ENCODE data around the gene CARF. TPM values are rescaled to one million over a fixed set of nuclear protein-coding genes. Genes with fewer than 3 reads are reported as not detected.

The CARF gene
- total and polyA plus RNA-seq, 10 donors = 2.9 to 21.7 (median 15.6) TPM

- H3K4me1 ChIP-seq = no peaks in the 10 kb centered on the region
- H3K4me3 ChIP-seq = no peak overlapping the region
- no peak for DNase-seq
- H3K9me3 ChIP-seq = no peaks in the 10 kb centered on the region
- H3K27me3 ChIP-seq (replicated peaks in 1 of 7) = no peaks in the 10 kb centered on the region
- H3K36me3 ChIP-seq = peaks cover 0 to 67% (median 4%) of the 10 kb centered on the region in 6 donors
- intact Hi-C loops (cut with DNase I; ENCODE audit: low total_unique reads) = no loop called here
- 94 to 98% (median 96%) methylated on average over 2 of the region's 2 CpGs for WGBS, 5 donors
- no peak overlapping the region for H3K27ac ChIP-seq
- TF ChIP-seq CTCF (IDR thresholded peaks at IDR 0.05 in 8 of 11, conservative IDR thresholded peaks at IDR 0.05 in 3 of 11) = no peak
- no peak for TF ChIP-seq POLR2A (IDR thresholded peaks at IDR 0.05)
- TF ChIP-seq POLR2AphosphoS5 (IDR thresholded peaks at IDR 0.05) = no peak
These were observed 21.9 kb downstream of the CARF start for GRCh38 chr2:202933958-202934357.

DNA sequence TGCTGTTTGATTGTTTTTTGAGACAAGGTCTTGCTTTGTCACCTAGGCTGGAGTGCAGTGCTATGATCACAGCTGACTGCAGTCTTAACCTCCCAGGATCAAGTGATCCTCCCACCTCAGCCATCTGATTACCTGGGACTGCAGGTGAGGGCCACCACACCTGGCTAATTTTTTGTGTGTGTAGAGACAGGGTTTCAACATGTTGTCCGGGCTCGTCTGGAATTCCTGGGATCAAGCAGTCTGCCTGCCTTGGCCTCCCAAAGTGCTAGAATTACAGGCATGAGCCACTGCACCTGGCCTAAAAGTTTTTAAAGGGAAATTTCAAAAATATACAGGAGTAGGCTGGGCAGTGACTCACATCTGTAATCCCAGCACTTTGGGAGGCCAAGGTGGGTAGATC lies 22.4 kb downstream of the CARF start:
- no peak overlapping the region for H3K4me3 ChIP-seq
- peaks cover 0 to 71% (median 4%) of the 10 kb centered on the region in 6 donors for H3K36me3 ChIP-seq
- no peak for DNase-seq
- H3K27ac ChIP-seq = no peak overlapping the region
- intact Hi-C loops (cut with DNase I; ENCODE audit: low total_unique reads) = no loop called here
- TF ChIP-seq CTCF (IDR thresholded peaks at IDR 0.05 in 8 of 11, conservative IDR thresholded peaks at IDR 0.05 in 3 of 11) = no peak
- no peak for TF ChIP-seq POLR2AphosphoS5 (IDR thresholded peaks at IDR 0.05)
- TF ChIP-seq POLR2A (IDR thresholded peaks at IDR 0.05) = no peak
- no peaks in the 10 kb centered on the region for H3K4me1 ChIP-seq
- no peaks in the 10 kb centered on the region for H3K27me3 ChIP-seq (replicated peaks in 1 of 7)
- 87 to 100% (median 98%) methylated on average over 2 of the region's 2 CpGs for WGBS, 5 donors
- H3K9me3 ChIP-seq = no peaks in the 10 kb centered on the region

DNA sequence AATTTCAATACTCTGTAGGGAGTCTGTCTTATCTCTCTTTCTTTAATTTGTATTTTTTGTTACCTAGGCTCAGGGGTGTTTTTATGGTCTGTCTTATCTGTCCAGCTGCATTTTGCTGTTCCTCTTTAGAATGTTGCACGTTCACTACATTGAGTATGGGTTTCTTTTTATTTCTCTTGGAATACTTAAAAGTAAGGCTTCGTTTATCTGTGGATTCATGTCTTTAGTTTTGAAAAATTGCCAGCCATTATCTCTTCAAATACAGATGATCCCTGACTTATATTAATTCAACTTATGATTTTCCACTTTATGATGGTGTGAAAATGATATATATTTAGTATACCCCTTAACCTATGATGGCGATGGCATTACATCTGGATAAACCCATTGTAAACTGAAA lies 26.9 kb downstream of the CARF start:
- 95 to 96% (median 95%) methylated on average over 3 of the region's 3 CpGs for WGBS, 5 donors
- no peaks in the 10 kb centered on the region for H3K9me3 ChIP-seq
- TF ChIP-seq POLR2A (IDR thresholded peaks at IDR 0.05) (no peak), POLR2AphosphoS5 (IDR thresholded peaks at IDR 0.05) (no peak), CTCF (IDR thresholded peaks at IDR 0.05 in 8 of 11, conservative IDR thresholded peaks at IDR 0.05 in 3 of 11) (no peak)
- no peak overlapping the region for H3K27ac ChIP-seq
- intact Hi-C loops (cut with DNase I; ENCODE audit: low total_unique reads) = no loop called here
- no peaks in the 10 kb centered on the region for H3K4me1 ChIP-seq
- H3K27me3 ChIP-seq (replicated peaks in 1 of 7) = no peaks in the 10 kb centered on the region
- no peak overlapping the region for H3K4me3 ChIP-seq
- DNase-seq = no peak
- peaks cover 0 to 70% (median 14%) of the 10 kb centered on the region in 6 donors for H3K36me3 ChIP-seq

DNA sequence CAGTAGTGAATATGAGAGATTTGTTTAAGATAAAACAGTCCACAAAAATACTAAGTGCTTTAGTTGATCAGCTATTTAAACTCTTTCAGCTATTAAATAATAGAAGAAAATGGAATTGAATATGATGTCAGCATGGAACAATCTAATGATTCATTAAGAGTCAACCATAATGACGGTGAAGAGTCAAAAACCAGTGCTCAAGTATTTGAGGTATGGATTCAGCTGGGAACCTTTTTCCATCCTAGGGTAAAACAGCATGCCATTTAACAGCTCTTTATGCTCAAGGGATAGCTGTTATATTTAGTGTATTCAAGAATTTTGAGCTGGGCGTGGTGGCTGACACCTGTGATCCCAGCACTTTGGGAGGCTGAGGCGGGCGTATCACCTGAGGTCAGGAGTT lies 29.7 kb downstream of the CARF start:
- Histone ChIP-seq H3K27me3 (replicated peaks in 1 of 7) (no peaks in the 10 kb centered on the region), H3K36me3 (peaks cover 0 to 76% (median 23%) of the 10 kb centered on the region in 6 donors), H3K9me3 (peaks cover 0 to 16% (median 13%) of the 10 kb centered on the region in 8 donors), H3K4me1 (no peaks in the 10 kb centered on the region), H3K4me3 (no peak overlapping the region), H3K27ac (no peak overlapping the region)
- intact Hi-C loops (cut with DNase I; ENCODE audit: low total_unique reads) = no loop called here
- no peak for DNase-seq
- WGBS, 5 donors = 93 to 99% (median 98%) methylated on average over 4 of the region's 4 CpGs
- no peak for TF ChIP-seq CTCF (IDR thresholded peaks at IDR 0.05 in 8 of 11, conservative IDR thresholded peaks at IDR 0.05 in 3 of 11)
- TF ChIP-seq POLR2A (IDR thresholded peaks at IDR 0.05) = no peak
- no peak for TF ChIP-seq POLR2AphosphoS5 (IDR thresholded peaks at IDR 0.05)

Measured in spleen (tissue), 11 donors.